ENCODE measurements around the gene KIF2C. TPM values are rescaled to one million over a fixed set of nuclear protein-coding genes. Genes with fewer than 3 reads are reported as not detected.

KIF2C gene
- total RNA-seq, 5 donors from 2014 or later (not counting 1 experiment from before 2014, with no cell fraction given), result 0.68 to 1.6 (median 1.1) TPM

DNA sequence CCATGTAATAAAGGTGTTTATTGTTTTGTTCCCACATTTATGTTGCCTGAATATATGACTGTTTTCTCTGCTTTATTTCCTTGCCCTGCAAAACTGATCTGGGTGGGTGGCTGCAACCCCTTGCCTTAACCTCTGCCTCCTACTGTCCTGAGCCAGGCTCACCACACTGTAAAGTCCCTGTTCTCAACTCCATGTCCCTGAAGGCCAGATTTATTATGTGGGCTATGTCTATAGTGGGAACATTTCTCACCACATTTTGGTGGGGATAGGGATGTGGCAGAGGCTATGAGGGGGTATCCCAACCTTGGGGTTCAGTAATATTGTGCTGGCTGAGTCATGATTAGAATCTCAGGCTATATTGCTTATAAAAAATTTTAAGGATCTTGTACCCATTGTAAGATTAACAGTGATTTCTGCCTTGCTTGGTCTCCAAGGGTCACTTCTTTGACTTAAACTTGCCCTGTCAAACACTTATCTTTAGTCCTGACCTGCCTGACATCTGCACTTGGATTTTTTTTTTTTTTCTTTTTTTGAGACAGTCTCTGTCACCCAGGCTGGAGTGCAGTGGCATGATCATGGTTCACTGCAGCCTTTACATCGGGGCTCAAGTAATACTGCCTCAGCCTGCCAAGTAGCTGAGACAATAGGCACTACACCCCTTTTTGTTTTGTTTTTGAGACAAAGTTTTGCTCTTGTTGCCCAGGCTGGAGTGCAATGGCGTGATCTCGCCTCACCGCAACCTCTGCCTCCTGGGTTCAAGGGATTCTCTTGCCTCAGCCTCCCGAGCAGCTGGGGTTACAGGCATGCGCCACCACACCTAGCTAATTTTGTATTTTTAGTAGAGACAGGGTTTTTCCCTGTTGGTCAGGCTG lies 39.3 kb downstream of the KIF2C start:
- ChIA-PET CTCF (no interaction called here), POLR2A (no interaction called here)
- Mint-ChIP-seq H3K27ac (peak overlapping the region in 1 of 2 donors; percentile 68), H3K4me3 (no peak overlapping the region), H3K27me3 (no peaks in the 10 kb centered on the region), H3K36me3 (peaks cover 35% of the 10 kb centered on the region), H3K9me3 (no peaks in the 10 kb centered on the region), H3K4me1 (peaks cover 41 to 47% (median 43%) of the 10 kb centered on the region in 3 donors)
- Histone ChIP-seq H3K4me3 (ENCODE audit: control insufficient read depth in 1 of 2, extremely low read depth in 1 of 2, low read length in 1 of 2) (no peak overlapping the region), H3K27me3 (replicated peaks in 1 of 2; ENCODE audit: control insufficient read depth in 2 of 2, extremely low read depth in 1 of 2, insufficient read depth in 2 of 2, low read length in 1 of 2) (no peaks in the 10 kb centered on the region), H3K36me3 (ENCODE audit: control insufficient read depth in 2 of 2, extremely low read depth in 1 of 2, insufficient read depth in 1 of 2, low read length in 1 of 2) (peaks cover 9 to 42% of the 10 kb centered on the region in 2 donors), H3K9me3 (no peaks in the 10 kb centered on the region), H3K27ac (ENCODE audit: low read length) (no peak overlapping the region), H3K4me1 (ENCODE audit: control insufficient read depth in 1 of 2, extremely low read depth in 1 of 2, insufficient read depth in 2 of 2, low read length in 2 of 2) (peaks cover 18 to 40% of the 10 kb centered on the region in 2 experiments)
- WGBS (ENCODE audit: insufficient coverage), result 92% methylated on average over 4 of the region's 6 CpGs
- DNase-seq (no peak), ATAC-seq (replicated peaks in 1 of 4) (no peak)

DNA sequence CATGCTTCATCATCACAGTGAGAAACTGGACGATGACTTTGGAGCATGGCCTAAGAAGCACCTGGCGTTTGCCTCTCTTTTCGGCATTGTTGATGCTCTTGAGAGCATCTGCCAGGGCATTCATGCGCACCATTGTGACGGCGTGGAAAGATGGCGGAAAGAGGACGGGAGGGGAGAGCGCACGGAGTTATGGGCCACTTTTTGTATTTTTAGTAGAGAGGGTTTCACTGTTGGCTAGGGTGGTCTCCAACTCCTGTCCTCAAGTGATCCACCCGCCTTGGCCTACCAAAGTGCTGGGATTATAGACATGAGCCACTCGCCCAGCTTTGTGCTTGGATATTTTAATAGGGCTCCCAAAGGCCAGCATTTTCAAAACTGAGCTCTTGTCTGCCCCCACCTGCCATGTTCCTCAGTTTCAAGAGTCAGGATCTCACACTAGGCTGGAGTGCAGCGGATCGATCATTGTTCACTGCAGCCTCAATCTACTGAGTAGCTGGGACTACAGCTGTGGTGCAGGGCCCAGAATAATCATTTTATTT lies 41.0 kb downstream of the KIF2C start:
- no peaks in the 10 kb centered on the region for H3K27me3 ChIP-seq (replicated peaks in 1 of 2; ENCODE audit: control insufficient read depth in 2 of 2, extremely low read depth in 1 of 2, insufficient read depth in 2 of 2, low read length in 1 of 2)
- POLR2A ChIA-PET, result interaction anchor here in 1 of 2 donors (0.6 to 1.0 kb wide), 2 partner anchors 9 to 32 kb away, joined by 4 to 5 read pairs; no protein-coding TSS in a partner anchor
- peaks cover 9 to 42% of the 10 kb centered on the region in 2 donors for H3K36me3 ChIP-seq (ENCODE audit: control insufficient read depth in 2 of 2, extremely low read depth in 1 of 2, insufficient read depth in 1 of 2, low read length in 1 of 2)
- DNase-seq (no peak), ATAC-seq (replicated peaks in 1 of 4) (no peak)
- no peak overlapping the region for H3K4me3 Mint-ChIP-seq
- no peaks in the 10 kb centered on the region for H3K27me3 Mint-ChIP-seq
- H3K36me3 Mint-ChIP-seq, result peaks cover 35% of the 10 kb centered on the region
- H3K27ac ChIP-seq (ENCODE audit: low read length), result no peak overlapping the region
- no peak overlapping the region for H3K27ac Mint-ChIP-seq
- CTCF ChIA-PET, result no interaction called here
- no peaks in the 10 kb centered on the region for H3K9me3 ChIP-seq
- peaks cover 24 to 50% of the 10 kb centered on the region in 2 experiments for H3K4me1 ChIP-seq (ENCODE audit: control insufficient read depth in 1 of 2, extremely low read depth in 1 of 2, insufficient read depth in 2 of 2, low read length in 2 of 2)
- over 99% methylated on average over 12 of the region's 14 CpGs for WGBS (ENCODE audit: insufficient coverage)
- H3K4me1 Mint-ChIP-seq, result peaks cover 43 to 51% (median 49%) of the 10 kb centered on the region in 3 donors
- no peak overlapping the region for H3K4me3 ChIP-seq (ENCODE audit: control insufficient read depth in 1 of 2, extremely low read depth in 1 of 2, low read length in 1 of 2)
- H3K9me3 Mint-ChIP-seq, result no peaks in the 10 kb centered on the region

DNA sequence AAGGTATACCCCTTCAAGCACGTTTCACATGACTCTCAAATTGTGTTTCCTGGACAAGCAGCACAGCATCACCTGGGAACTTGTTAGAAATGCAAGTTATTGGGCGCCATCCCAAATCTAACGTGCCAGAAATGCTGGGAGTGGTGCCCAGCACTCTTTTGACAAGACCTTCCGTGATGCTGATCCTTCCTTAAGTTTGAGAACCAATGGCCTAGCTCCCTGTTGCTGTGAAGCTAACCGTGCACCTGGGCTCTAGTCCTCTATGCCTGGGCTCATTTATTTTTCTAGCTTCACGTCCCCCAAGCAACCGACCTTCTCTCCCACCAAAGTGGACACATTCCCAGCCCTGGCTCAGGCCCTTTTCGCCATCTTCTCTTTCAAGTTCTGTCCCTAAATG lies 44.1 kb downstream of the KIF2C start:
- H3K4me3 ChIP-seq (ENCODE audit: control insufficient read depth in 1 of 2, extremely low read depth in 1 of 2, low read length in 1 of 2), result peak overlapping the region in 1 of 2 donors; percentile 35
- peaks cover 28 to 32% (median 30%) of the 10 kb centered on the region in 3 donors for H3K4me1 Mint-ChIP-seq
- H3K9me3 Mint-ChIP-seq, result no peaks in the 10 kb centered on the region
- peak overlapping the region; percentile 47 for H3K27ac ChIP-seq (ENCODE audit: low read length)
- WGBS (ENCODE audit: insufficient coverage), result 57% methylated on average over 8 of the region's 8 CpGs
- H3K4me3 Mint-ChIP-seq, result peak overlapping the region; percentile 57 to 74 (median 63)
- DNase-seq, result no peak
- ATAC-seq (replicated peaks in 1 of 4), result no peak
- no peaks in the 10 kb centered on the region for H3K9me3 ChIP-seq
- H3K27ac Mint-ChIP-seq, result peak overlapping the region; percentile 76 to 83
- no peaks in the 10 kb centered on the region for H3K27me3 ChIP-seq (replicated peaks in 1 of 2; ENCODE audit: control insufficient read depth in 2 of 2, extremely low read depth in 1 of 2, insufficient read depth in 2 of 2, low read length in 1 of 2)
- CTCF ChIA-PET, result interaction anchor here in 1 of 2 donors (1.0 to 2.3 kb wide), 3 partner anchors 9 to 520 kb away, joined by 3 to 6 read pairs (median 5); partner anchors contain the start of genes PLK3 and RPS8
- peaks cover 15 to 37% of the 10 kb centered on the region in 2 experiments for H3K4me1 ChIP-seq (ENCODE audit: control insufficient read depth in 1 of 2, extremely low read depth in 1 of 2, insufficient read depth in 2 of 2, low read length in 2 of 2)
- H3K36me3 ChIP-seq (ENCODE audit: control insufficient read depth in 2 of 2, extremely low read depth in 1 of 2, insufficient read depth in 1 of 2, low read length in 1 of 2), result peaks cover 2 to 24% of the 10 kb centered on the region in 2 donors
- no peaks in the 10 kb centered on the region for H3K27me3 Mint-ChIP-seq
- POLR2A ChIA-PET, result interaction anchor here in 1 of 2 donors (0.6 to 1.1 kb wide), 3 partner anchors 8 to 39 kb away, joined by 3 to 7 read pairs (median 4); partner anchors contain the start of gene RPS8
- H3K36me3 Mint-ChIP-seq, result peaks cover 17% of the 10 kb centered on the region

DNA sequence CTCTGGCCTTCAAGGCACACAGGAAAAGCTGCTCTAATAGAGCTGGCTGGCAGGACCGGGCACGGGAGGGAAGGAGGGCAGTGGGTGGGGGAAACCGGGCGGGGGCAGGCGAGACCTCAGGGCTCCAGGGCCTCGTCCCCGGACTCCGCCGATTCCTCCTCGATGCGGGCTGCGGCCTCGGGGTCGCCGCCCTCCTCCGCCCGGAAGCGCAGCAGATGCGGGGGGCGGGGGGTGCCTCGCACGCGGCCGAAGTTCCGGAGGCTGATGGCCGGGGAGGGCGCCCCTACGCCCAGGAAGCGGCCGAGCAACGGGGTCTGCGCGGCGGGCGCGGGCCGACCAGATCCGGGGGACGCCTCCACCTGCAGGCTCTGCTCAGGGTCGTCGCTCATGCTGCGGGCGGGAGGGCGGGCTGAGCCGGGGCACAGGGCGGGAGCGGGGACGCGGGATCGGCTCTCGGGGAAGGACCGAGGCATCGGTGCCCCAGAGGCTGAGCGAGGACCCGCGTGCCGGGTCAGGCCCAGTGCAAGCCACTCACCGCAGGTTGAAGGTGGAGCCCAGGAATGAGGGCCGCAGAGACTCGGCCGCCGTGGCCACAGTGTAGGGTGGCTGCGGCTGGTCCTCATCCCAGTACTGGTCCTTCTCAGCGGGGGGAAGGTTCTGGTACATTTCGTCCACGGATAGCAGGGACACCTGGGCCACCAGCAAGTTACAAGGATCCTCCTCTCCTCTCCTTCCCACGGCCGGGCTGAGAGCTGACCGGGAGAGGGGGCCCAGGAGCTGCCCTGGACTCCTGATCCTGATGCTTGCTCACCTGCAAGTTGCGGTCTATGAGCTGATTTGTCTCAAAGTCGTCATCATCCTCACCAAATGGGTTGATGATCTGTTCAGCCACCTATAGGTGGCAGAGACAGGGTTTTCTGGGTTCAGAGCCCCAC lies 44.7 kb downstream of the KIF2C start:
- no peaks in the 10 kb centered on the region for H3K27me3 Mint-ChIP-seq
- H3K36me3 ChIP-seq (ENCODE audit: control insufficient read depth in 2 of 2, extremely low read depth in 1 of 2, insufficient read depth in 1 of 2, low read length in 1 of 2), result peaks cover 2 to 18% of the 10 kb centered on the region in 2 donors
- peaks cover 28% of the 10 kb centered on the region in 3 donors for H3K4me1 Mint-ChIP-seq
- peak overlapping the region; percentile 66 to 74 (median 69) for H3K4me3 Mint-ChIP-seq
- H3K9me3 ChIP-seq, result no peaks in the 10 kb centered on the region
- no peaks in the 10 kb centered on the region for H3K9me3 Mint-ChIP-seq
- CTCF ChIA-PET, result interaction anchor here in 1 of 2 donors (0.9 to 2.3 kb wide), 5 partner anchors 9 to 519 kb away, joined by 3 to 6 read pairs (median 5); partner anchors contain the start of genes EIF2B3, PLK3 and RPS8
- DNase-seq (peak in 6 of 35 experiments; percentile 16 to 57 (median 29)), ATAC-seq (replicated peaks in 1 of 4) (peak; percentile 28 to 41 (median 34))
- H3K36me3 Mint-ChIP-seq, result peaks cover 16% of the 10 kb centered on the region
- no peaks in the 10 kb centered on the region for H3K27me3 ChIP-seq (replicated peaks in 1 of 2; ENCODE audit: control insufficient read depth in 2 of 2, extremely low read depth in 1 of 2, insufficient read depth in 2 of 2, low read length in 1 of 2)
- peak overlapping the region in 1 of 2 donors; percentile 42 for H3K4me3 ChIP-seq (ENCODE audit: control insufficient read depth in 1 of 2, extremely low read depth in 1 of 2, low read length in 1 of 2)
- peaks cover 15 to 37% of the 10 kb centered on the region in 2 experiments for H3K4me1 ChIP-seq (ENCODE audit: control insufficient read depth in 1 of 2, extremely low read depth in 1 of 2, insufficient read depth in 2 of 2, low read length in 2 of 2)
- H3K27ac Mint-ChIP-seq, result peak overlapping the region; percentile 83 to 85
- POLR2A ChIA-PET, result interaction anchor here in 1 of 2 donors (0.6 to 1.1 kb wide), 3 partner anchors 9 to 39 kb away, joined by 3 to 7 read pairs (median 4); partner anchors contain the start of gene RPS8
- WGBS (ENCODE audit: insufficient coverage), result 9% methylated on average over 53 of the region's 71 CpGs
- peak overlapping the region; percentile 50 for H3K27ac ChIP-seq (ENCODE audit: low read length)

DNA sequence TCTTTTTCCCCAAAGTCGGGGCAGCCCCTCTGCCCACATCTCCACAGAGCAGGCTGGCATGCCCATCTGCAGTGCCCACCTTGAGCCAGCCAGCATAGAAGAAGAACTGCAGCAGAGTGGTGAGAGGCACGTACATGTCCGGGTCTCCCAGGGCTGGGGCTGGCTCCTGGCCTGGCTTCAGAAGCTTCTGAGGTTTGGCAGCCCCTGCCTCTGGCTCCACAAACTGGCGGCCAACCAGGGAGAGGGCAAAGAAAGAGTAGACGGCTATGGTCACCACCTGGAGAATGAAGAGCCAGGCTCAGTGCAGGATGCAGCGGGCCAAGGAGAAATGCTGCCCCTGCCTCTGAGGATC lies 45.4 kb downstream of the KIF2C start:
- H3K9me3 Mint-ChIP-seq, result no peaks in the 10 kb centered on the region
- no peaks in the 10 kb centered on the region for H3K9me3 ChIP-seq
- H3K27ac ChIP-seq (ENCODE audit: low read length), result peak overlapping the region; percentile 50
- ATAC-seq (replicated peaks in 1 of 4) (peak in 1 of 4 experiments; percentile 1), DNase-seq (no peak)
- H3K36me3 Mint-ChIP-seq, result peaks cover 16% of the 10 kb centered on the region
- peak overlapping the region; percentile 66 to 74 (median 69) for H3K4me3 Mint-ChIP-seq
- POLR2A ChIA-PET, result no interaction called here
- H3K4me1 ChIP-seq (ENCODE audit: control insufficient read depth in 1 of 2, extremely low read depth in 1 of 2, insufficient read depth in 2 of 2, low read length in 2 of 2), result peaks cover 15 to 37% of the 10 kb centered on the region in 2 experiments
- H3K27ac Mint-ChIP-seq, result peak overlapping the region; percentile 67 to 85
- peak overlapping the region in 1 of 2 donors; percentile 42 for H3K4me3 ChIP-seq (ENCODE audit: control insufficient read depth in 1 of 2, extremely low read depth in 1 of 2, low read length in 1 of 2)
- H3K36me3 ChIP-seq (ENCODE audit: control insufficient read depth in 2 of 2, extremely low read depth in 1 of 2, insufficient read depth in 1 of 2, low read length in 1 of 2), result peaks cover 2 to 15% of the 10 kb centered on the region in 2 donors
- peaks cover 28% of the 10 kb centered on the region in 3 donors for H3K4me1 Mint-ChIP-seq
- CTCF ChIA-PET, result interaction anchor here (0.5 to 2.3 kb wide), 6 partner anchors 10 to 201 kb away, joined by 3 to 6 read pairs (median 4); partner anchors contain the start of genes EIF2B3 (in 1 of the 2), PLK3 (in 1 of the 2) and RPS8 (in 1 of the 2)
- H3K27me3 ChIP-seq (replicated peaks in 1 of 2; ENCODE audit: control insufficient read depth in 2 of 2, extremely low read depth in 1 of 2, insufficient read depth in 2 of 2, low read length in 1 of 2), result no peaks in the 10 kb centered on the region
- 96% methylated on average over 4 of the region's 6 CpGs for WGBS (ENCODE audit: insufficient coverage)
- H3K27me3 Mint-ChIP-seq, result no peaks in the 10 kb centered on the region
